22Rv1 (cell line): ENCODE results near the gene EYS.

ENCODE experiments used
- CTCF ChIP-seq: fragments of 450-650 bp; IDR thresholded peaks from 2 replicates; pipeline ENCODE4 v1.5.1; 2017; ENCODE audit warnings: mild to moderate bottlenecking
- ZFX ChIP-seq: fragments of 450-650 bp; IDR thresholded peaks from 2 replicates; pipeline ENCODE4 v1.6.1; 2017; ENCODE audit warnings: antibody characterized with exemption, borderline replicate concordance

DNA sequence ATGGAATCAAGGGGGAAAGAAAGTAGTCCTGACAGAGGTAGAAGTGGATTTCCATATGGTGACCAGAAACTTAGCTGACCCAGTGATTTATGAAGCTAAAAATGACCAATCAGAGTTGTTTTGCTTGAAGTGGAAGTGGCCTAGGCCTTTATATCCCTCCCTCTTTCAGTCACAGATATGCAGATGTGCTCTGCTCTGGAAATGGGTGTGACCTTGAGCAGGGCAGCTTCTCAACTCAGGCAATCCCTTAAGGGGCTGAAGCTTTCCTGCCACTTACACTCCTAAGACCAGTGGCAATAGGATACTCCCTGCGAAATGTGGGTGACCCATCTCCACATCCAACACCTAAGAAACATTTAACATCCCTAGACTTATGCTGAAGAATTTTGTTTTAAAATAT lies 256.6 kb downstream of the EYS start:
- TF ChIP-seq CTCF: no peak
- TF ChIP-seq ZFX: no peak
